ENCODE data around the gene ASAP2. TPM values are rescaled to one million over a fixed set of nuclear protein-coding genes. Genes with fewer than 3 reads are reported as not detected.

The ASAP2 gene
- polyA plus RNA-seq, 4 donors = 31.7 to 66.1 (median 54.9) TPM

- DNase-seq (ENCODE audit: low read depth in 4 of 4, low spot score in 3 of 4) = no peak
Measured at GRCh38 chr2:9269695-9270360, 63.2 kb downstream of the ASAP2 start.

- no peak for DNase-seq (ENCODE audit: low read depth in 4 of 4, low spot score in 3 of 4)
Measured at GRCh38 chr2:9271091-9271490, 64.5 kb downstream of the ASAP2 start.

- DNase-seq (ENCODE audit: low read depth in 4 of 4, low spot score in 3 of 4) = no peak
Measured at GRCh38 chr2:9271691-9272090, 65.1 kb downstream of the ASAP2 start.

GRCh38 chr2:9273486-9274130 is 67.0 kb downstream of the ASAP2 start:
- no peak for DNase-seq (ENCODE audit: low read depth in 4 of 4, low spot score in 3 of 4)

DNA sequence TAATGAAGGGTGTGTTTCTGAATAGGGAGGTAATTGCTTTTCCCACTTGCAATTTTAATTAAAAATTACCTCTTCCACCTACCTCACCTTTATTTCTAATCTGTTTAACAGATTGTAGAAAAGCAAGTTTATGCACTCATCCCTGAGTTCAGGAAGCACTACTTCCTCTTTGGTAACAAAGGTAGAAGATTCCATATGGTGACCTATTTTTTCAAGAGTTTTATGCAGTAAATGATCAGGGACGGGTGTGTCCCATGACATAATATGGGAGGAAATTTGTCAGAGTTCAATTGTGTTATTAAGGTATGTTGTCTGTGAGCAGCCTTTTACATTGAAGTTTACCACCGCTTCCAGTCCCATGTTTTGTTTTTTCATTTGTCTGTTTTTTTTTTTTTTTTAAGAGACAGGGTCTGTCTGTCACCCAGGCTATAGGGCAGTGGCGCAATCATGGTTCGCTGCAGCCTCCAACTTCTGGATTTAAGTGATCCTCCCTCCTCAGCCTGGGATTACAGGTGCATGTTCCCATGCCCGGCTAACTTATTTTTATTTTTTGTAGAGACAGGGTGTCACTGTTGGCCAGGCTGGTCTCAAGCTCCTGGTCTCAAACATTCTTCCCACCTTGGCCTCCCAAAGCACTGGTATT is 68.2 kb downstream of the ASAP2 start:
- no peak for DNase-seq (ENCODE audit: low read depth in 4 of 4, low spot score in 3 of 4)

- no peak for DNase-seq (ENCODE audit: low read depth in 4 of 4, low spot score in 3 of 4)
Measured at GRCh38 chr2:9275399-9275798, 68.8 kb downstream of the ASAP2 start.

- no peak for DNase-seq (ENCODE audit: low read depth in 4 of 4, low spot score in 3 of 4)
Measured at GRCh38 chr2:9276074-9276473, 69.5 kb downstream of the ASAP2 start.

DNA sequence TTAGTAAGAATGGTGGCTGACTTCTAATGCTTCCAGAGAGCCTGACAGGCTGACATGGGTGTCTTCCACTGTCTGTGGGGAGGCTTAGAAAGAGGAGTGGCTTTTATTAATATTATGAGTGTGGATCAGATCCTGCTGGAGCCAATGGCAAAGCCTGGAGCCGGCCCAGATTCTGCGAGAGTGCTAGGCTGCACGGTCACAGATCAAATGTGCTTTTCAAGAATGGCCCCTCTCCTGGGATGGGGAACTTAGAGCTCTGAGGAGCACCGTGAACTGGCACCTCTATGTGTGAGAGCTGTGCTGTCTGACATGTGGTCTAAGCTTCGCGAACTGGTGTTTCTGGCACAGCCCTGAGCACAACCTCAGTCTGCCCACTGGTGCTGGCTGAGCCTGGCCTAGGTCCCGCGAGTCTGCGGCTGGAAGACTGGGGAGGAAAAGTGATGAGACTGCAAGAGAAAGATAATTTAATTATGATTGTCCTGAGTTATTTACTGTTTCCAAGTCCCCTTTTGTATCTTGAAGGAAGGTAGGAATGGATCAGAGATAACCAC is 70.4 kb downstream of the ASAP2 start:
- DNase-seq (ENCODE audit: low read depth in 4 of 4, low spot score in 3 of 4) = no peak

- DNase-seq (ENCODE audit: low read depth in 4 of 4, low spot score in 3 of 4) = no peak
Measured at GRCh38 chr2:9278439-9278838, 71.8 kb downstream of the ASAP2 start.

DNA sequence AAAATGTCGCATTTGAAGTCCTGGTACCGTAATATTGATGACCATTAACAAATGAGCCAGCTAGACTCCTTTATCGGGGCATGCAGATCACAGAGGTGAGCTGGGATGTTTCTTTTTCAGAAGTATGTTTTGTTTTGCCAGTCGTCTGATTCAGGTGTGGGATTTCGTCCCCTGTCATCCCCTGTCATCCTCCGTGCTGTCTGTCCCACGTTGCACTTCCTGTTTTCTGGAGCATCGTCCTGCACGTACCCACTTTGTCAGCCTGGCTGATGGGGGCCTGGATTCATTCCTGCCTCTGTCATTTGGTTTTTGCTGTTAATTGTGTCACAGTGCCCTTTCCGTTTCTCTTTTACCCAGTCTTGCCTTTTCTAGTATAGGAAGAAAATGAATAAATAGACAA is 72.8 kb downstream of the ASAP2 start:
- no peak for DNase-seq (ENCODE audit: low read depth in 4 of 4, low spot score in 3 of 4)

GRCh38 chr2:9280224-9280623 is 73.6 kb downstream of the ASAP2 start:
- no peak for DNase-seq (ENCODE audit: low read depth in 4 of 4, low spot score in 3 of 4)

DNA sequence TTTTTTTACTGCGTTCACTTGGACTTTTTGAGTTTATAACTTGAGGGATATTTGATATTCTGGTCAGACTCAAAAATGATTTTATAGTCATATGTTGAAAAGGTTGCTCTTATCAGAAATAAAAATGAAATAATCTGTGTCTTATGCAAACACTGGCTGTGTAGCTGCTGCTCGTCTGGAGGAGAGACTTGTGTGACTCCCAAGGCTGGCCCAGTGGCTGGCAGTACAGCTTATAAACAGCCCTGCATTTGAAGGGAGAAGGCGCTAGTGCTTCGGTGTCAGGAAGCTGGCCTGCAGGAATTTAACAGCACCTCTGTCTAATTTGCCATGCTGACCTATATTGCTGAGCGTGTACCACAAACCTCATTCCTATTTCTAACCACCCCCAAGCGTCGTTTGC is 74.5 kb downstream of the ASAP2 start:
- DNase-seq (ENCODE audit: low read depth in 4 of 4, low spot score in 3 of 4) = no peak

DNA sequence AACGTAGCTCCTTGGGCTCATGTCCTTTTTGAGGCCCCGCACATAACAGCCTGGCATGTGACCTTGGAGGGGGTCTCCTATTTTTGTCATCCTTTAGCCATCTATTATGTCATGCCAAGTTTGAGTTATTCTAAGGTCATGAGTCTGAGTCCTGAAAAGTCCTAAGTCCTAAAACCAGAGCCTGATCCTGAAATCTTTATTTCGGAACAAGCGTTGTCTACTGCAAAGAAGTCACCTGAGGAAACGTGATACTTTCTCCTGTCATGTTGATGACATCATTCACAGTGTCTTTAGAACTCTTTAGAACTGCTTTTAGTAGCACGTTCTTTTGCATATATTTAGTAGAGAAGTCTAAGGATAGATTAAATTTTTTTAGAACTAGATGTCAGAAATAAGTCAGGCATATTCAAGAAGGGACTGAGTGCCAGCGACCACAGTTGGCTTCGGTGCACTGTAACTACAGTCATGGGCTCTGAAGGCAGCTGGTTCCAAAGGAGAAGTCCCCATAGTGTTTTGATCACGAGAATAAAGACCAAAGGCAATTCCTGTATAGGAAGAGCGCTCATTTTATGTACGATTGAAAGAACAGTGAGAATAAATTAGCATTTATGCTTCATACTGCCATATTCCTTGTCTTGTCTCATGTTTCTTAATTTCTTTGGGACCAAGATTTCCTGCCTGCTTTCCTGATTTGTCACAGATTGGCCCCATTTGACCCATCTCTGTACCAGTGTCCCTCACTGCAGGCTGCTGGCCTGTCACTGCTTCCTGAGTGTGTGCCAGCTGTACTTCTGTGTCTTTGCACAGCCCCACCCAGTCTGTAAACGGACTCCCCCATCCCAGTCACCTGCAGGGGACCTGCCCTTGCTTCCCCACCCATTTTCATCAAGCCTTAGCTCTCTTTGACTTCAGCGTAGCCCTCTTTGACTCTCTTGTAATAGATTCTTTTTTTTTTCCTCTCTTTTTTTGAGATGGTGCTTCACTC is 75.8 kb downstream of the ASAP2 start:
- DNase-seq (ENCODE audit: low read depth in 4 of 4, low spot score in 3 of 4) = no peak

DNA sequence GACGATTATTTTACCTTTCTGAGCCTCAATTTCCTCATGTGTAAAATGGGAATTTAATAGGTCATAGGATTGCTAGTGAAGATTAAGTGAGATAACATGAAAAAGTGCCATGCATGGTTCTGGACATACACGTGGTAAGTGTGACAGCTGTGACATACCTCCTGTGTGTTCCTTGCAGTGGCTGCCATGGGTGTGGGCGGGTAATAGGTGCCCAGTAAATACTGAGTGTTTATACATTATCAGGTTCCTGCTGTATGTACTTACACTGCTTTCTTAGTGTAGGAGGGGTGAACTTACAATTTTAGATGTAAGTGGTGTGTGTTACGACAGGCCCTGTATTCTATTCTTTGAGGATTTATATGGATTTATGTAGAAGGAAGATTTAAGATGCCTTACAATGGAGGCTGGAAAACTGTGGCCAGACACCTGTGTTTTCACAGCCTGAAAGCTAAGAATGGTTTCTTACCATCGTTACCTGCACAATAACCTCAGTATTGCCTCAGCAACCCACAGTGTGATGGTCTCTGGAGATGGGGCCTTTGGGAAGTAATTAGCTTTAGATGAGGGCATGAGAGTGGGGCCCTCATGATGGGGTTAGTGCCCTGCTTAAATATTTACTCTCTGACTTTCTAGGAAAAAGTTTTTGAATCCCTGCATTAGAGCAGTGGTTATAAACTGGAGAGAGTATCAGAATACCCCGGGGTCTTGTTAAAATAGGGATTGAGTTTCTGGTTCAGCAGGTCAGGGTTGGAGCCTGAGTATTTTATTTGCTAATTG is 78.1 kb downstream of the ASAP2 start:
- DNase-seq (ENCODE audit: low read depth in 4 of 4, low spot score in 3 of 4) = no peak

DNA sequence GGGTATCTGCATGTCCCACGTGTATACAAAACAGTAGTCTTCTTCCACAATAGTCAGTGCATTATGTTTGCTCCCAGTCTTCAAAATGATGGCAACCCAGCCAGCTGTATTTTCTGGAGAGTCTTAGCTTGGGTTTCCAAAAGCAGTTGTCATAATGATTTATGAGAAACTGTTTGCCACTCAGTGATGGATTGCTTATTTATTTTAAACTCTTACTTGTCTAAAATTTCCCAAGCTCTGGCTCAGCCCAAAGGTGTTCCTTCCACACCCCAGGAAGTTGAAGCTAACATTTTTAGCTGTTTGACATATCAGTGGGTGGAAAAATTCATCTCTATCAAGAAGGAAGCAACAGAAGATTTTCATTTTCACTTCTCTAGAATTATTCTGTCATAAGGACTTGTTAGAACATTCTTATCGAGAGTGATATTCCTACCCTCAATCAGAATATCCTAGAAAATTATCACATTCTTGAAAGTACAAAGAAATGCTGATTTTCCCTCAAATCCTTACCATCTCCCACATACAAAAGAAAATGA is 78.8 kb downstream of the ASAP2 start:
- no peak for DNase-seq (ENCODE audit: low read depth in 4 of 4, low spot score in 3 of 4)

- DNase-seq (ENCODE audit: low read depth in 4 of 4, low spot score in 3 of 4) = no peak
Measured at GRCh38 chr2:9285921-9286320, 79.3 kb downstream of the ASAP2 start.

DNA sequence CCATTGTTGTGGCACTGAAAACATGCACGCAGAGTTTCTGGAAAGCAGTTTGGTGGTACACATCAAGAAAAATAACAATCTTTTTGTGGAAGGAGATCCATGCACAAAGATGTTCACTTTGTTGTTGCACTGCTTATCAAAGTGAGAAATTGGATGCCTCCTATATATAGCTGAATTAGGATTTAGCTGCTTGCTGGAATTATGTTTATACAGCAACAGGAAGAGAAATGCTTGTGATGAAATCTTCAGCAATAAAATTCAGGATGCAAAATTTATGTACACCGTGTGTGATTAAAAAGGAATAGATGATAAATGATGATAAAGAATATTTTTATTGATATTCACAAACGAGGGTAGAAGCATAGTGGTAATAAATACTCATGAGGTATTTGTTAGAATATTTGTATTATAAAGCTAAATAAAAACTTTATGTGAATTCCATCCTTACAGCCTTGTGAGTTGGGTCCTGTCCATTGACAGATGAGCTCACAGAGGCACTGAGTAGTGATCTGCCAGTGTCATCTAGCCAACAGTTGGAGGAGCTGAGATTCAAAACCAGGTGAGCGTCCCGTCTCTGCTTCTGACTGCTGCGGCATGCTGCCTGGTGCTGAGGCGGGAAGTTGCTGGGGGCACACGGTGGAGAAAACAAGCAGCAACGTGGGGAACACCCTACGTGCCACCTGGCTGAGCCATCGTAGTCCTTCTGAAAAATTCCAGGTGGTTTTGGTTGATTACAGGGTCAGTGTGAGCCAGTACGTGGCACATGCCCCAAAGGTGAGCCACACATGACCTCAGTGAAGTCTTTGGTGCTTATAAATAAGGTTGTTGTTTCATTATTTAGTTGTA is 80.2 kb downstream of the ASAP2 start:
- DNase-seq (ENCODE audit: low read depth in 4 of 4, low spot score in 3 of 4) = no peak

DNA sequence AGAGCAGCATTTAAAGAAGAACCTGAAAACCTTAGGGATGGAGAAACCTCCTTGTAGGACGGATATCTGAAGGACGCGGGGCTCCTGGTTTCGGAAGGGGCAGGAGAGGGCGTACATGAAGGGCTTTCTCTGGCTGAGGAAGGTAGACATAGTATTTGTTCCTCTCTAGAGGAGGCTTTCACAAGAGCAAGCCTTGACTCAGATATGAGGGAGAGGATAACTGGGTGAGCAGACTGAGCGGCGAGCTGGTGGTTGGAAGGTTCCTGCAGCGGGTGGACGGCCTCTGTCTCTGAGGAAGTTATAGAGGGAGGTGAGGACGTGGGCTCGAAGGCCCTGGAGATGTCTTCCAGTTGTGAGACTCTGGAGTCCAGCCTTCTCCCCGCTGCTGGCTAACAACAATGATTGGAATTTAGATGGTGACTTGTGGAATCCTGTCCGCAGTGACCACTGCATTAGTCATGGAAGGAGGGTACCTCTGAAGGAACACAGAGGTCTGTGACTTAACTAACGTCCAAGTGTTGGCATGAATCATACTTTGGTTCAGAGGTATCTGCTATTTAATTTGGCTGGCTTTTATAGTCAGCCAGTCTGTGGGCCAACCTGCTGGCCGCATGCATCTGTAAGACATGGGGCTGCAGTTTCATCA is 80.9 kb downstream of the ASAP2 start:
- DNase-seq (ENCODE audit: low read depth in 4 of 4, low spot score in 3 of 4) = no peak

All from left renal pelvis (tissue), 4 donors.